ENCODE data around the gene TRMT13.
"Not testable (repeated sequence)": the region's sequence is repeated elsewhere in the genome, so short reads cannot be mapped to it uniquely, and the experiment has no call there.

TRMT13 gene

DNA sequence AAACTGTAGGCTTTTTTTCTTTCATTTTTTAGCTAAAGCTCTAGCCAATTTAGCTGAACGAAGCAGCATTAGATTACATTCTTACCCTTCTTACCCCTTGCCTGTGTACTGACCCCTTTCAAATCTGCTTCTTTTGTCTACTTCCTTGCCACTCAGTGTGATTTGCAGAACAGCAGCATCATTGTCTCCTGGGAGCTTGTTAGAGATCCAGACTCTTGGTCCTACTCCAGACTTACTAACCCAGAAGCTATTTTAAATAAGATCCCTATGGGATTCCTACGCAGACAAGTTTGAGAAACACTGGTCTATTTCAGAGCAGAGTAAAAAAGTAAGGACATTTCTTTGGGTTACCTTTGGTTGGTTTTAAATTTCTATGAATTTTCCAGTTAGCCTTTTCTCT lies 31.3 kb downstream of the TRMT13 start:
- no peak for DNase-seq

DNA sequence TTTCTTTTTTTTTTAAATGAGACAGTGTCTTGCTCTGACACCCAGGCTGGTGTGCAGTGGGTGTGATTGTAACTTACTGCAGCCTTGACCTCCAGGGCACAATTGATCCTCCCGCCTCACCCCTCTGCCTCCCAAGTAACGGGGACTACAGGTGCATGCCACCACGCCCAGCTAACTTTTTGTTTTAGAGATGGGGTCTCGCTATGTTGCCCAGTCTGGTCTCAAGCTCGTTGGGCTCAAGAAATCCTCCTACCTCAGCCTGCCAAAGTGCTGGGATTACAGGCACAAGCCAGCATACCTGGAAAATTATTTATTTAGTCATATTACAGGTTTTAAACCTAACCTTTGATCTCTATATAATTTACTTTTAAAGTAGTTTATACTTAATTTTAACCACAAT lies 31.7 kb downstream of the TRMT13 start:
- no peak for DNase-seq

DNA sequence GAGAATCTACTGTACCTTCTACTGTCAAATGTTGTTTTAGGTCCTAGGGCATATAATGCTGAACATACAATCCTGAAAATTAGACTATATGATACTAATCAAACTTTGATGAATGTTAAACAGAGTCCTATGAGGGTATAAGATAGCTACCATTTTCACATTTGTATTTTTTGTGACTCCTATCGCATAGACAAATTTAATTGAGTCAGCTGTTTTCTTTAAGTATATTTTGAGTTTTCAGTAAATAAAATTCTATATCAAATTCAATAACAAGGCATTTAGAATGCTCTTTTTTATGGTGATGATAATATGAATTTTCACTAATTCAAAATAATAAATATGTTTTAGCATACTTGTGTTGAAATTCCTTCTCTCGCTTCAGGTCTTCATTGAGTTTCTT lies 35.1 kb downstream of the TRMT13 start:
- DNase-seq, result no peak

DNA sequence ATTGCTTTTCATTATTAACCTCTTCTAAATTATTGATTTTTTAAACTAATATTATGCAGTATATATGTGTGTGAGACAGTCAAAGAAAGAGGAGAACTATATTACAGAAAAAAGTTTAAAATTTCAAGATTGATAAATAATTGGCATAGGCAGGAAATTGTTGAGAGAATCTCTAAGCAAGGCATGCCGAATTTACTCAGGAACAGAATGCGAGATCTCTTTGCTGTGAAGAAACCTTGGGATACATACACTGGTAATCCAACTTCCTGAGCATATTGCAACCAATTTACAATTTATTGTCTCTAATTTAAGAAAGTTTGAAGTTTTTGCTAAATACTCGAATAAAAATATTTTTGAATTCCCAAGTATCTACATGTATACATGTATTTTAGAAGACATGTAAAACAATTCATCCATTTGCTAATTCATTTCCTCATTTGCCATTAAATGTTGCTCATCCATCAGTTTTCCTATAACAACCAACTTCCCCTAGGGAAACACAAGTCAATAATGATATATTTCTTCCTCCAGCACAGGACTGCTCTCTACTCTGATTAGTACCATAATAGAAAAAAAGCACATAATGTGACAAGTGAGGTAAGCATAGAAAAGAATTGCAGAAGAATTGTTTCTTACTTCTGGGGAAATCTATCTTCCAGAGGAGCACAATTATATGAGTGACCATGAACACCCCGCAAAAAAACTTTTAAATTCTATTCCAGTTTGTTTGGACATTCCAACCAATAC lies 44.5 kb downstream of the TRMT13 start:
- DNase-seq, result no peak

DNA sequence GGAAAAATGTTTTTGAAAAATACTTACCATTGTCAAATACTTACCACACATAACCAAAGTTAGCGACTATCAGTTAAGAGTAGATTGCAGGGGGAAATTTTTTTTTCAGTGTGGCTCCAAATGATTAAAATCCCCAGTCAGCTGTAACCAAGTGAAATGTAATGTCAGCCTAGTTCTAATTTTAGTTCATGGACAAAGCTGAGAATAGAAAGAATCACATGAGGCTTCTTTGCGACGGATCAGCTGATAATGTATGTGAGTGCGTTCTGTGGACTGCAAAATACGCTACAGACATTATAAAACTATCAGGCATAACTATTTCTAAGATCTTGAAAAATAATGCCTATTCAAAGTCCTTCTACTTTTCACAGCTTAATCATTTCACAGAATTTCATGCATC lies 45.1 kb downstream of the TRMT13 start, which contains the start of gene LRRC39:
Gene LRRC39 (minus strand): TSS at position 166 of the 400 bp plus-strand sequence. CDS start 9,740 bp downstream, outside the sequence.
- DNase-seq, result no peak

DNA sequence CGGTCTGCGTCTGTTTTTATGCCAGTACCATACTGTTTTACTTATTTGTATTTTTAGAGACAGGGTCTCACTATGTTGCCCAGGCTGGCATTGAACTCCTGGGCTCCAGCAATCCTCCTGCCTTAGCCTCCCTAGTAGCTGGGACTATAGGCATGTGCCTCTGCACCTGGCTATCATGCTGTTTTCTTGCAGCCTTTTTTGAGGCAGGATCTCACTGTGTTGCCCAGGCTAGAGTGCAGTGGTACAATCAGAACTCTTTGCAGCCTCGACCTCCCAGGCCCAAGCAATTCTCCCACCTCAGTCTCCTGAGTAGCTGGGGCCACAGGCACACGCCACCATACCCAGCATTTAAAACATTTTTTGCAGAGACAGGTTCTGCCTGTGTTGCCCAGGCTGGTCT lies 50.4 kb downstream of the TRMT13 start:
- no peak for DNase-seq

DNA sequence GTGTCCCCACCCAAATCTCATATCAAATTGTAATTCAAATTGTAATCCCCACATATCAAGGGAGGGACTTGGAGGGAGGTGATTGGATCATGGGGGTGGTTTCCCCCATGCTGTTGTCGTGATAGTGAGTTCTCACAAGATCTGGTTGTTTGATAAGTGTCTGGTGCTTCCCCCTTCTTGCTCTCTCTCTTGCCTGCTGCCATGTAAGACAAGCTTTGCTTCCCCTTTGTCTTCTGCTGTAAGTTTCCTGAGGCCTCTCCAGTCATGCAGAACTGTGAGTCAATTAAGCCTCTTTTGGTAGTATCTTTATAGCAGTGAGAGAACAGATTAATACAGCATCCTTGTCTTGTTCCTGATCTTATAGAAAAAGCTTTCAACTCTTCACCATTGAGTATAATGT lies 51.6 kb downstream of the TRMT13 start:
- DNase-seq, result no peak

DNA sequence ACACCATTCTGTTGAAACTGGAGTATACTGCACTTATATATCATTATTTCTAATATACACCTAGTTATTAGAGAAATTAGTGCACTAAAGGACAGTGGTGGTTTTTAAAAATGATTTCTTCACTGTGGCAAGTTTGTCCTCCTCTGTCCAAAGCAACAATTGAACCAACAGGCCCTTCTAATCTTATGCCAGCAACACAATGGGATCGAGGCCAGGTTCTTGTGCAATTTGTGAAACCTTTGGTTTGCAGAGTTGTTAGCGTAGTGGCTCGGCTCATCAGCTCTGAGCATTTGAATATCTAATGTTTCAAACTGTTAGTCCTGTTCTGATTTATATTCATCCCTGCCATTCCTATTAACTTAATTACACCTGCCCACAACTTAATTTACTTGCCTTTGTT lies 54.9 kb downstream of the TRMT13 start:
- DNase-seq, result no peak

DNA sequence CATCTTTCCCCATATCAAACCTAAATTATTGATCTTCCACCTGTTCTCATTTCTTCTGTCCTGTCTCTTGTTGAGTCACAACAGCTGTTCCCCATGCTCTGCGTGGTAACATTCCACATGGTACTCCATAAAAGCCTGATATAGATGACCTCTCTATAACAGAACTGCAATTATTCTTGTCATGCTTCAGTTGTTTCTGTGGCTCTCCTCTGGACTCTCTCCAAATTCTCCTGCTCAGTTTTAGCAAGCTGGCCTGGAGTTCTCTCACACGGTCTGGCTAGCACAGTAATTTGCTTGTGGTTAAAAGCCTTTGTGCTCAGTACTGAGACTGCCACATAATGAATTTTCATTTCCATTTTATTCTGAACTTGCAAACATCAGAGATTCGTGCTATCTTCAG lies 55.7 kb downstream of the TRMT13 start:
- DNase-seq, result no peak

DNA sequence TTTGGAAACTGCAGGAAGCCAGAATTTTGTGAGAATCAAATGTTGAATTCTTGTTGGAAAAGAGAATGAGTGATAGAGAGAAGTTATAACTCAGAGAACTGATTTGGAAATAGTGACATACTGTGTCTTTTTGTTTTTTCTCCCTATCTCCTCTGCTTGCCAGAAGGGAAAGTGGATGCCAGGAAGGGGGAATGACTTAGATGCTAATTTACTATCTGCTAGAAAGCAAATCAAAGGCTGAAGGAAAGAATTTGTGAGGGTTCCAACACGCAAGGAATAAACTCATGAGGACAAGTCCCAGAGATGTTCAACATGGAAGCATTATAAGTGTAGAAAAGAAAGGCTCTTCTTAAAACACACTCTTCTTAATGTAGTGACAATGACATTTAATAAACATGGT lies 65.6 kb downstream of the TRMT13 start:
- DNase-seq, result no peak

DNA sequence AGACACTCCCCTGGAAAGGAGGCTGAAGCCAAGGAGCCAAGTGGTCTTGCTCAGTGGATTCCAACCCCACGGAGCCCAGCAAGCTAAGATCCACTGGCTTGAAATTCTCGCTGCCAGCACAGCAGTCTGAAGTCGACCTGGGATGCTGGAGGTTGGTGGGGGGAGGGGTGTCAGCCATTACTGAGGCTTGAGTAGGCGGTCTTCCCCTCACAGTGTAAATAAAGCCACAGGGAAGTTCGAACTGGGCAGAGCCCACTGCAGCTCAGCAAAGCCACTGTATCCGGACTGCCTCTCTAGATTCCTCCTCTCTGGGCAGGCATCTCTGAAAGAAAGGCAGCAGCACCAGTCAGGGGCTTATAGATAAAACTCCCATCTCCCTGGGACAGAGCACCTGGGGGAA lies 67.1 kb downstream of the TRMT13 start:
- DNase-seq, result not testable (repeated sequence)

Data from stimulated activated CD4-positive, alpha-beta T cell treated with anti-CD3 and anti-CD28 coated beads, Interleukin-12 subunit alpha, Interleukin-12 subunit beta, amount 100 ng/mL, for 4 hours (primary cell).